DLD1 (cell line): Measurements from ENCODE around the gene DENND4C.
"Not testable (repeated sequence)": the region's sequence is repeated elsewhere in the genome, so short reads cannot be mapped to it uniquely, and the experiment has no call there.

ENCODE experiments used
- in situ Hi-C: cut with HindIII; loops from 2 replicates; pipeline ENCODE4 v1.10.0; 2017; ENCODE audit warnings: low sequenced_read_pairs

The DENND4C gene

DNA sequence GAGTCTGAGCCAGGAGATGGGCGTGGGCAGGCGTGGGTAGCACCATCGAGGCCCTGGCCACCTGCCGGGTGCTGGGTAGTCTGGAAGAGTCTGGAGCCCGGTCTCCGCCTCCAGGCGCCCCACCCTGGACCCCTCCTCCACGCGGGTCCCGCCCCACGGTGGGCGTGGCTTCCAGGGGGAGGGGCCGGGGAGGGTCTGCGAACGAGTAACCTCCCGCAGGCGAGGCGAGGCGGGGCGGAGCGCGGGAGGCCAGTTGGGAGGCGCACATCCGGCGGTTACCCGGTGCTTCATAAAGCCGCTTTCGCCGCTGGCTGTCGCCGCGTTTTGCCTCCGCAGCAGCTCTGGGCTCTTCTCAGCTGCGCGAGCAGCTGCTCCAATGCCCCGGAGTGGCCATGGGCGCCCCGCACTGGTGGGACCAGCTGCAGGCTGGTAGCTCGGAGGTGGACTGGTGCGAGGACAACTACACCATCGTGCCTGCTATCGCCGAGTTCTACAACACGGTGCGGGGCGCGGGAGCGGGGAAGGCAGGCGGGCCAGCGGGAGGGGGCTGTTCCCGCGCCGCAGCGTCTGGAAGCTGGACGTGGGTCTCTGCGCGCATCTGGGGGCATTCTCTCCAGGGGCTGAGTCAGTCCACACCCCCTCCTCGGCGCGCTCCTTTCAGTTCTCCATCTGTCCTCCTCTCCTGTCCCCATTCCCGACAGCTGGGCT, 178.4 kb downstream of the DENND4C start, which contains the start of gene ACER2:
Gene ACER2, plus strand, starts transcription at position 317 of the 708 bp plus-strand sequence. Its CDS starts 76 bp downstream, at position 393.
- in situ Hi-C loops = no loop called here

DNA sequence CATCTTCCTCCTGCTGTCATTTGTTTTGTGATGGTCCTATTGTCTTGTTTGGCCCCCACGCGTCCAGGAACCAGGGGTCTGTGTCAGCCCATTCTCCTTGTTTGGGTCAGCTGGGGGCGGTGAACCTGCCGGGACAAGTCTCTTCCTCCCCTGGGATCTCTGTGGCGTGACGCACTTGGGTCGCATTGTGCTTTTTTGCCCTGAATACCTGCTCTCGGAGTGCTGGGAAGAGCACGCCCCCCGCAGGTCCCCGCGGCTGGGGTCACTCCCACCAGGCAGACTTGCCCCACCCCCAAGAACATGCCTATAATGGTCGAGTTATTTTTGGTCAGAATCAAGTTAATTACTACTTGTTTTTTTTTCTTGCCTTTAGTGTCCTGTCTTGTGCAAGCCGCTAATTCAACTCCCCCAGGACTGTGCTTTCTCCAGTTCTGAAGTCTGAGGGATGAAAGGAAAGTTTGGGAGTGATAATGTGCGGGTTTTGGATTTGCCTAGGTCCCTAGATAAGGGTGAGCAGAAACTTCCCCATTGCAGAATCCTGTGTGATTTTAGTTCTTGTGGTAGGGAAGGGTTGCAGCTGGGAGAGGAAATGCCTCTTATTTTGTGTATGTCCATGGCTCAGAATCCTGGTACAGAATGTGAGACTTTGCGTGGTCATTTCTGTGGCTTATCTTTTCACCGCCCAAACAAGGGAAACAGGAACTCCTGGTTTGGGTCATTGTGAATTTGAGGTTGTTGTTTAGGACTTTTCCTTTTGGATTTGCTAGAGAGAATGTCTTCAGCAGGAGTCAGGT, 179.1 kb downstream of the DENND4C start:
- in situ Hi-C loops = no loop called here

DNA sequence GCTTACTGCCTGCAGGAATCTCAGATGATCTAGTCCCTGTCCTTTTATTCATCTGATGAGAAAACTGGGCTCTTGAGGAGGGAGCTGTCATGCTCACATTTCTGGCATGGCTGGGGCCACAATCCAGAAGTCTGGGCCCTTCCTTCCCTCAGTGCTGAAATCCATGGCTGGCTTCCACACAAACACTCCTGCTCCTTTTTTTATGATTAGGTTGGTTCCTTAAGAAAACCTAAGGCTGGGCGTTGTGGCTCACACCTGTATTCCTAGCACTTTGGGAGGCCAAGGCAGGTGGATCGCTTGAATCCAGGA, 179.7 kb downstream of the DENND4C start:
- in situ Hi-C loops = no loop called here

DNA sequence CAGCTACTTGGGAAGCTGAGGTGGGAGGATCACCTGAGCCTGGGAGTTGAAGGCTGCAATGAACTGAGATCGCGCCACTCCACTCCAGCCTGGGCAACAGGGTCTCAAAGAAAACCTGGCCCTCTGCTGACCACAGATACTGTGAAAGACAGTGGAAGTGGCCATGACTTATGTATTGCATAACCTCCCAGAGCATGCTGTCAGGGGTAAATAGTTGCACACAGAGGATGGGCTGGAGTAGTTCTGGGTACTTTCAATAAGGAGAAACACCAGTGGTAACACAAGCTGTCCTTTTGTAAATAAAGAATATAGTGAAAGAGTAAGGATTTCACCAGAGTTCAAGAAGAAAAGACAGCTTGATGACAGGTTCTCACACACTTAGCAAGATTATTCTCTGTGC, 180.1 kb downstream of the DENND4C start:
- in situ Hi-C loops = no loop called here

DNA sequence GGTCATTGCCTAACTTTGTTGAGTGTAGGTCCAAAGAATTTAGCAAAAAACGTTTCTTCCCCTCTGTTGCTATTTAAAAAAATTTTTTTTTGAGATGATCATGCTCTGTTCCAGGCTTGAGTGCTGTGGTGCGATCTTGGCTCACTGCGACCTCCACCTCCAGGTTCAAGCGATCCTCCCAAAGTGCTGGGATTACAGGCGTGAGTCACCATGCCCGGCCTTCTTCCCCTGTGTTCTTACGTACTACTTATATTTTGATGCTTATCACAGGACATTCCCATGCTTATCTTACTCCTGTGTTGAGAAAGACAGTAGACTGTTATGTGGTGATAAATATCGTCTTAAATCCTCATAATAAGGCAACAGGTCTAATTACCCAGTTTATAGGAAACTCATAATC, 180.8 kb downstream of the DENND4C start:
- in situ Hi-C loops = no loop called here

GRCh38 chr9:19413456-19413855, 183.0 kb downstream of the DENND4C start:
- in situ Hi-C loops = not testable (repeated sequence)

DNA sequence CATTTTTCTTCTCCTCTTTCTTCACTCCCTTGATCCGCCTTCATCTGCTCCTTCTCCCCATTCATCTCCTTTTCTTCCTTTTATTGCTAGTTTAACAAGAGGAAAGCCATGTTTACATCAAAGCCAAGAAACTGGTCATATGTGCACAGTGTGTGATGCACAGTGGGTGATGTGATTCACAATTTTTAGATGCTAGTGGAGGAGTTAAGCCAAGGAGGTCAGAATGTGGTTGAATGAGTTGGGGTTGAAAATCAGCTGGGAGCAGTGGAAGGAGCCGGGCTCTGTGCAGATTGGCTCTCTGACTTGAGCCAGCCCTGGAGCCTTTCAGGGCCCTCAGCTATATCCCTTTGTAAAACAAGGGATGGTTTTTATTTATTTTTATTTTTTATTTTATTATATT, 185.7 kb downstream of the DENND4C start:
- in situ Hi-C loops = no loop called here

- in situ Hi-C loops = loop anchor here (10.0 kb wide), 1 partner anchor 56 kb away; no protein-coding TSS in a partner anchor
These were observed 190.4 kb downstream of the DENND4C start for GRCh38 chr9:19420877-19421276.
